ENCODE results near the gene SENP3. TPM values are rescaled to one million over a fixed set of nuclear protein-coding genes. Genes with fewer than 3 reads are reported as not detected.

The SENP3 gene
- total and polyA plus RNA-seq, 2 of the 13 experiments (the other 11 are each of a cell fraction or from before 2014, with no cell fraction given): 55.8 to 75.4 TPM

DNA sequence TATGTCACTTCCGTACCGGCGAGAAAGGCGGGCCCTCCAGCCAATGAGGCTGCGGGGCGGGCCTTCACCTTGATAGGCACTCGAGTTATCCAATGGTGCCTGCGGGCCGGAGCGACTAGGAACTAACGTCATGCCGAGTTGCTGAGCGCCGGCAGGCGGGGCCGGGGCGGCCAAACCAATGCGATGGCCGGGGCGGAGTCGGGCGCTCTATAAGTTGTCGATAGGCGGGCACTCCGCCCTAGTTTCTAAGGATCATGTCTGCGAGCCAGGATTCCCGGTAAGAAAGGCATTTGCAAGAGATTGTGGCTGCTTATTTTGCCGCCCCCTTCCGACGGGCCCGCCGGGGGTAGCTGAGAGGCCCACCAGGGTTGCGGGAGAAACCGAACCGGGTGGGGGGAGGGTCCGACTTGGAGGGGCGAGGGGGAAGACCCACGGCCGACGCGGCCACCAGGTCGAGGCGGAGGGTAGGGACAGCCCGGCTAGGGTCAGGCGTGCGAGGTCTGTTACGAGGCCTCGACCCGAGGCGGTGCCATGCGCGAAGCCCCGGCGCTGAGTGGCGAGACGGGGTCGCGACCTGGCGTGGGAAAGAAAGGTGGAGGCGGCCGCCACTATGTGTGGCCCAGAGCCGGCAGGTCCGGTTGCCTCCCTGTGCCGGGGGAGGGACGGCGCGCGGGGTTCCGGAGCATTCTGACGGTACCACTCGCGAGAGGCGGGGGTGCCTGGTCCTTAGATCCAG lies 11.0 kb downstream of the SENP3 start (continued):
- TF ChIP-seq PRDM15 (CRISPR knock-in tag; IDR thresholded peaks at IDR 0.05): no peak
- TF ChIP-seq SMC3 (IDR thresholded peaks at IDR 0.05; ENCODE audit: low read length): no peak
- no peak for TF ChIP-seq IKZF4 (CRISPR knock-in tag; IDR thresholded peaks at IDR 0.05; ENCODE audit: borderline replicate concordance, low read depth, not compliant biosample characterization)
- TF ChIP-seq ZNF446 (CRISPR knock-in tag; IDR thresholded peaks at IDR 0.05): peak; percentile 56; the same call in 1 of the 2 replicates
- 0 out of 2 replicates have a peak, but pooled peaks have one; percentile 36 for TF ChIP-seq ZBTB3 (CRISPR knock-in tag; IDR thresholded peaks at IDR 0.05; ENCODE audit: borderline replicate concordance, low read depth)
- no peak for TF ChIP-seq CENPX (CRISPR knock-in tag; IDR thresholded peaks at IDR 0.05)
- peak; percentile 99 for TF ChIP-seq ELF4 (CRISPR knock-in tag; IDR thresholded peaks at IDR 0.05; ENCODE audit: borderline replicate concordance)
- TF ChIP-seq ZNF788 (CRISPR knock-in tag; IDR thresholded peaks at IDR 0.05; ENCODE audit: borderline replicate concordance): peak; percentile 47; the same call in 1 of the 2 replicates
- no peak for TF ChIP-seq TCF7L2 (IDR thresholded peaks at IDR 0.05; ENCODE audit: low read depth, low read length)
- TF ChIP-seq NFIC (IDR thresholded peaks at IDR 0.05; ENCODE audit: low read length): 0 out of 2 replicates have a peak, but pooled peaks have one; percentile 24
- TF ChIP-seq, protein P1, sequence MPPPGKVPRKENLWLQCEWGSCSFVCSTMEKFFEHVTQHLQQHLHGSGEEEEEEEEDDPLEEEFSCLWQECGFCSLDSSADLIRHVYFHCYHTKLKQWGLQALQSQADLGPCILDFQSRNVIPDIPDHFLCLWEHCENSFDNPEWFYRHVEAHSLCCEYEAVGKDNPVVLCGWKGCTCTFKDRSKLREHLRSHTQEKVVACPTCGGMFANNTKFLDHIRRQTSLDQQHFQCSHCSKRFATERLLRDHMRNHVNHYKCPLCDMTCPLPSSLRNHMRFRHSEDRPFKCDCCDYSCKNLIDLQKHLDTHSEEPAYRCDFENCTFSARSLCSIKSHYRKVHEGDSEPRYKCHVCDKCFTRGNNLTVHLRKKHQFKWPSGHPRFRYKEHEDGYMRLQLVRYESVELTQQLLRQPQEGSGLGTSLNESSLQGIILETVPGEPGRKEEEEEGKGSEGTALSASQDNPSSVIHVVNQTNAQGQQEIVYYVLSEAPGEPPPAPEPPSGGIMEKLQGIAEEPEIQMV (CRISPR knock-in tag; IDR thresholded peaks at IDR 0.05; ENCODE audit: low read depth): 0 out of 2 replicates have a peak, but pooled peaks have one; percentile 11
- TF ChIP-seq PAX8 (CRISPR knock-in tag; IDR thresholded peaks at IDR 0.05; ENCODE audit: borderline replicate concordance): peak; percentile 87; the same call in 1 of the 2 replicates
- no peak for TF ChIP-seq SNRNP70 (IDR thresholded peaks at IDR 0.05; ENCODE audit: low read depth, low read length)
- TF ChIP-seq, protein P2, sequence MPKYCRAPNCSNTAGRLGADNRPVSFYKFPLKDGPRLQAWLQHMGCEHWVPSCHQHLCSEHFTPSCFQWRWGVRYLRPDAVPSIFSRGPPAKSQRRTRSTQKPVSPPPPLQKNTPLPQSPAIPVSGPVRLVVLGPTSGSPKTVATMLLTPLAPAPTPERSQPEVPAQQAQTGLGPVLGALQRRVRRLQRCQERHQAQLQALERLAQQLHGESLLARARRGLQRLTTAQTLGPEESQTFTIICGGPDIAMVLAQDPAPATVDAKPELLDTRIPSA (CRISPR knock-in tag; IDR thresholded peaks at IDR 0.05; ENCODE audit: borderline replicate concordance): no peak; the same call in 1 of the 2 replicates
- TF ChIP-seq RORA (CRISPR knock-in tag; IDR thresholded peaks at IDR 0.05): no peak
- TF ChIP-seq, protein P3, sequence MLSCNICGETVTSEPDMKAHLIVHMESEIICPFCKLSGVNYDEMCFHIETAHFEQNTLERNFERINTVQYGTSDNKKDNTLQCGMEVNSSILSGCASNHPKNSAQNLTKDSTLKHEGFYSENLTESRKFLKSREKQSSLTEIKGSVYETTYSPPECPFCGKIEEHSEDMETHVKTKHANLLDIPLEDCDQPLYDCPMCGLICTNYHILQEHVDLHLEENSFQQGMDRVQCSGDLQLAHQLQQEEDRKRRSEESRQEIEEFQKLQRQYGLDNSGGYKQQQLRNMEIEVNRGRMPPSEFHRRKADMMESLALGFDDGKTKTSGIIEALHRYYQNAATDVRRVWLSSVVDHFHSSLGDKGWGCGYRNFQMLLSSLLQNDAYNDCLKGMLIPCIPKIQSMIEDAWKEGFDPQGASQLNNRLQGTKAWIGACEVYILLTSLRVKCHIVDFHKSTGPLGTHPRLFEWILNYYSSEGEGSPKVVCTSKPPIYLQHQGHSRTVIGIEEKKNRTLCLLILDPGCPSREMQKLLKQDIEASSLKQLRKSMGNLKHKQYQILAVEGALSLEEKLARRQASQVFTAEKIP (CRISPR knock-in tag; IDR thresholded peaks at IDR 0.05; ENCODE audit: borderline replicate concordance): no peak
- TF ChIP-seq USF2 (IDR thresholded peaks at IDR 0.05; ENCODE audit: low read depth, low read length): no peak
- TF ChIP-seq USF2 (CRISPR knock-in tag; IDR thresholded peaks at IDR 0.05; ENCODE audit: borderline replicate concordance): peak; percentile 85
